Coronary artery (tissue), 2 donors: ENCODE results near the gene ANK3.

Source experiments
- DNase-seq: peaks from one replicate; pipeline ENCODE4 v3.0.0-alpha.2; 2017; ENCODE audit warnings: low spot score
- H3K27ac ChIP-seq, 2 donors: fragments of 200-600 bp; sonication (generic); one replicate each; pipeline ENCODE4 v1.5.1; 2016 to 2019
- H3K4me3 ChIP-seq: fragments of 200-600 bp; sonication (generic); 2 replicates; pipeline ENCODE4 v1.5.1; 2016; ENCODE audit warnings: mild to moderate bottlenecking, moderate library complexity
- CTCF ChIP-seq: fragments of 200-600 bp; sonication (generic); IDR thresholded peaks from one replicate; pipeline ENCODE4 v1.5.1; 2019; ENCODE audit warnings: antibody characterized with exemption

ANK3 gene

GRCh38 chr10:60288256-60288655 lies 101.4 kb downstream of the ANK3 start:
- TF ChIP-seq CTCF, result no peak
- Histone ChIP-seq H3K27ac (peak overlapping the region; percentile 76 to 86), H3K4me3 (no peak overlapping the region)
- no peak for DNase-seq

- TF ChIP-seq CTCF, result no peak
- DNase-seq, result no peak
- no peak overlapping the region for H3K4me3 ChIP-seq
- peak overlapping the region; percentile 76 to 86 for H3K27ac ChIP-seq
Measured at GRCh38 chr10:60286559-60286958, 103.1 kb downstream of the ANK3 start.

GRCh38 chr10:60283397-60283796 lies 106.3 kb downstream of the ANK3 start:
- DNase-seq, result no peak
- peak overlapping the region; percentile 40 to 66 for H3K27ac ChIP-seq

GRCh38 chr10:60282771-60283353 lies 106.8 kb downstream of the ANK3 start:
- no peak for TF ChIP-seq CTCF
- Histone ChIP-seq H3K27ac (peak overlapping the region; percentile 40 to 66), H3K4me3 (peak overlapping the region; percentile 46)
- no peak for DNase-seq

More at GRCh38 chr10:60283397-60283796, 106.3 kb downstream of the ANK3 start:
- H3K4me3 ChIP-seq, result peak overlapping the region; percentile 46
- TF ChIP-seq CTCF, result no peak

GRCh38 chr10:60281792-60282353 lies 107.8 kb downstream of the ANK3 start:
- Histone ChIP-seq H3K4me3 (no peak overlapping the region), H3K27ac (peak overlapping the region in 1 of 2 donors; percentile 66)
- TF ChIP-seq CTCF, result no peak
- DNase-seq, result no peak

- no peak for TF ChIP-seq CTCF
- H3K27ac ChIP-seq, result peak overlapping the region in 1 of 2 donors; percentile 66
- H3K4me3 ChIP-seq, result no peak overlapping the region
- no peak for DNase-seq
Measured at GRCh38 chr10:60281331-60281730, 108.3 kb downstream of the ANK3 start.

GRCh38 chr10:60280475-60280874 lies 109.2 kb downstream of the ANK3 start:
- DNase-seq, result no peak
- TF ChIP-seq CTCF, result no peak
- H3K27ac ChIP-seq, result no peak overlapping the region
- H3K4me3 ChIP-seq, result no peak overlapping the region
